DMS79 treated with DMSO at 0.1 percent for 48 hours (cell line): Measurements from ENCODE around the gene MALT1.
"Not testable (repeated sequence)": the region's sequence is repeated elsewhere in the genome, so short reads cannot be mapped to it uniquely, and the experiment has no call there.

Experiments
- DNase-seq: peaks from one replicate; lab custom pipeline; 2025; lab: John Stamatoyannopoulos, UW

The MALT1 gene

GRCh38 chr18:58671111-58671631, at the start of gene MALT1:
Gene MALT1 (plus strand): TSS chr18:58671465. CDS start chr18:58671644, 179 bp downstream.
- DNase-seq, result peak; percentile 93

GRCh38 chr18:58624011-58624410, 47.3 kb upstream of the MALT1 start:
- no peak for DNase-seq

- DNase-seq, result no peak
Measured at GRCh38 chr18:58625839-58626238, 45.4 kb upstream of the MALT1 start.

GRCh38 chr18:58630071-58630470, 41.2 kb upstream of the MALT1 start:
- no peak for DNase-seq

- DNase-seq, result no peak
Measured at GRCh38 chr18:58631301-58631700, 40.0 kb upstream of the MALT1 start.

GRCh38 chr18:58632552-58632951, 38.7 kb upstream of the MALT1 start:
- DNase-seq, result no peak

- no peak for DNase-seq
Measured at GRCh38 chr18:58633874-58634273, 37.4 kb upstream of the MALT1 start.

GRCh38 chr18:58635891-58636290, 35.4 kb upstream of the MALT1 start:
- DNase-seq, result no peak

- no peak for DNase-seq
Measured at GRCh38 chr18:58637197-58637596, 34.1 kb upstream of the MALT1 start.

GRCh38 chr18:58637946-58638345, 33.3 kb upstream of the MALT1 start:
- DNase-seq, result no peak

- DNase-seq, result no peak
Measured at GRCh38 chr18:58638441-58638840, 32.8 kb upstream of the MALT1 start.

GRCh38 chr18:58639237-58639636, 32.0 kb upstream of the MALT1 start:
- DNase-seq, result no peak

GRCh38 chr18:58639751-58640427, 31.4 kb upstream of the MALT1 start:
- DNase-seq, result no peak

GRCh38 chr18:58640428-58640805, 30.8 kb upstream of the MALT1 start:
- DNase-seq, result no peak

GRCh38 chr18:58640891-58641610, 30.2 kb upstream of the MALT1 start:
- no peak for DNase-seq

- DNase-seq, result not testable (repeated sequence)
Measured at GRCh38 chr18:58643557-58643956, 27.7 kb upstream of the MALT1 start.

GRCh38 chr18:58645398-58645797, 25.9 kb upstream of the MALT1 start:
- DNase-seq, result no peak

GRCh38 chr18:58646334-58646862, 24.9 kb upstream of the MALT1 start:
- no peak for DNase-seq

GRCh38 chr18:58649966-58650816, 21.1 kb upstream of the MALT1 start:
- no peak for DNase-seq

- not testable (repeated sequence) for DNase-seq
Measured at GRCh38 chr18:58650830-58651229, 20.4 kb upstream of the MALT1 start.

GRCh38 chr18:58653144-58653722, 18.0 kb upstream of the MALT1 start:
- DNase-seq, result not testable (repeated sequence)
